ENCODE data around the gene COG2. TPM values are rescaled to one million over a fixed set of nuclear protein-coding genes. Genes with fewer than 3 reads are reported as not detected.

The COG2 gene
- total and polyA plus RNA-seq, 2 of the 8 experiments (the other 6 are each of a cell fraction or from before 2014, with no cell fraction given), result 10.3 to 36.7 TPM

DNA sequence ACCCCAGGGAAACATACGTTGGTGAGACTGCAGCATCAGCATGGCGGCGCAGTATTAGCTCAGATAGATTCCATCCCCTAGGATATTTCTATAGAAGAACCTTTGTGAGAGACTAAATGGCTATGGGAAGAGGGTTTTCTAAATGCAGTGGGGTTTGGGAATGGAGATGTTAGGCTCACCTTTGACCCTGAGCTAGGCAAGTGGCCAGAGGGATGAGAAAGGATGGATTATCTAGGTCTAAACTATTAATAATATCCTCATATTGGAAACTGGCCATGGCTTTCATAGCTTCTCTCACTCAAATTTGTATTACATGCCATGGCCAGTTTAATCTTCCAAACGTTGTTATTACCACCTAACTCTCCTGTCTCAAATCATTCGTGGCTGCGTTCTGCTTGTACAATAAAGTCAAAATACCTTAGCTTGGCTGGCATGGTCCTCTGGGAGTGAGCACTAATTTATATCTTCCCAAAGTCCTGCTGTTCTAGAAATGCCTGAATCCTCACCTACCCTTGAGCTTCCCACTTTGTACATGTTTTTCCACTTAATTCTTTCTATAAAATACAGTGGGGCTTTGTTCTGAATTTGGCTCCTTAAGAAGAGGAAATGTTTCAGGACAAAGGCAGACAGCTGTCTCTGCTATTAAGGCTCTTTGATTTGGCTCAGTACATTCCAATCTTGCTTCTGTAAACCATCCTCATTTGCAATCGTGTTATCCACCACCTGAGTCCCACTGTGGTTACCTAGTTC lies 31.0 kb upstream of the COG2 start (continued):
- TF ChIP-seq, protein P1, sequence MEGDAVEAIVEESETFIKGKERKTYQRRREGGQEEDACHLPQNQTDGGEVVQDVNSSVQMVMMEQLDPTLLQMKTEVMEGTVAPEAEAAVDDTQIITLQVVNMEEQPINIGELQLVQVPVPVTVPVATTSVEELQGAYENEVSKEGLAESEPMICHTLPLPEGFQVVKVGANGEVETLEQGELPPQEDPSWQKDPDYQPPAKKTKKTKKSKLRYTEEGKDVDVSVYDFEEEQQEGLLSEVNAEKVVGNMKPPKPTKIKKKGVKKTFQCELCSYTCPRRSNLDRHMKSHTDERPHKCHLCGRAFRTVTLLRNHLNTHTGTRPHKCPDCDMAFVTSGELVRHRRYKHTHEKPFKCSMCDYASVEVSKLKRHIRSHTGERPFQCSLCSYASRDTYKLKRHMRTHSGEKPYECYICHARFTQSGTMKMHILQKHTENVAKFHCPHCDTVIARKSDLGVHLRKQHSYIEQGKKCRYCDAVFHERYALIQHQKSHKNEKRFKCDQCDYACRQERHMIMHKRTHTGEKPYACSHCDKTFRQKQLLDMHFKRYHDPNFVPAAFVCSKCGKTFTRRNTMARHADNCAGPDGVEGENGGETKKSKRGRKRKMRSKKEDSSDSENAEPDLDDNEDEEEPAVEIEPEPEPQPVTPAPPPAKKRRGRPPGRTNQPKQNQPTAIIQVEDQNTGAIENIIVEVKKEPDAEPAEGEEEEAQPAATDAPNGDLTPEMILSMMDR (IDR thresholded peaks at IDR 0.05; ENCODE audit: control extremely low read depth in 1 of 3, insufficient read depth in 1 of 3, low read depth in 1 of 3, low read length in 3 of 3), result no peak
- no peak for TF ChIP-seq TEAD4 (IDR thresholded peaks at IDR 0.05; ENCODE audit: low read depth, low read length)
- no peak for TF ChIP-seq RFX5 (IDR thresholded peaks at IDR 0.05; ENCODE audit: borderline replicate concordance, low read depth, low read length)
- TF ChIP-seq HDAC6 (IDR thresholded peaks at IDR 0.05; ENCODE audit: low read depth, low read length), result no peak
- no peak for TF ChIP-seq ZNF274 (IDR thresholded peaks at IDR 0.05; ENCODE audit: borderline replicate concordance, extremely low read depth, low read length)
- TF ChIP-seq GABPA (IDR thresholded peaks at IDR 0.05; ENCODE audit: borderline replicate concordance, insufficient read depth, low read length), result no peak
- TF ChIP-seq JUN (IDR thresholded peaks at IDR 0.05; ENCODE audit: low read depth, low read length), result no peak
- no peak for TF ChIP-seq KDM1A (IDR thresholded peaks at IDR 0.05; ENCODE audit: borderline replicate concordance, low read length)
- TF ChIP-seq, protein P2, sequence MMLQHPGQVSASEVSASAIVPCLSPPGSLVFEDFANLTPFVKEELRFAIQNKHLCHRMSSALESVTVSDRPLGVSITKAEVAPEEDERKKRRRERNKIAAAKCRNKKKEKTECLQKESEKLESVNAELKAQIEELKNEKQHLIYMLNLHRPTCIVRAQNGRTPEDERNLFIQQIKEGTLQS (IDR thresholded peaks at IDR 0.05; ENCODE audit: insufficient read depth, low read depth, low read length), result no peak

All from H1 (cell line).